ENCODE measurements around the gene PRKCH. TPM values are rescaled to one million over a fixed set of nuclear protein-coding genes. Genes with fewer than 3 reads are reported as not detected.

Gene PRKCH
- total RNA-seq, 2 donors from 2014 or later = 24.6 to 73.6 TPM

DNA sequence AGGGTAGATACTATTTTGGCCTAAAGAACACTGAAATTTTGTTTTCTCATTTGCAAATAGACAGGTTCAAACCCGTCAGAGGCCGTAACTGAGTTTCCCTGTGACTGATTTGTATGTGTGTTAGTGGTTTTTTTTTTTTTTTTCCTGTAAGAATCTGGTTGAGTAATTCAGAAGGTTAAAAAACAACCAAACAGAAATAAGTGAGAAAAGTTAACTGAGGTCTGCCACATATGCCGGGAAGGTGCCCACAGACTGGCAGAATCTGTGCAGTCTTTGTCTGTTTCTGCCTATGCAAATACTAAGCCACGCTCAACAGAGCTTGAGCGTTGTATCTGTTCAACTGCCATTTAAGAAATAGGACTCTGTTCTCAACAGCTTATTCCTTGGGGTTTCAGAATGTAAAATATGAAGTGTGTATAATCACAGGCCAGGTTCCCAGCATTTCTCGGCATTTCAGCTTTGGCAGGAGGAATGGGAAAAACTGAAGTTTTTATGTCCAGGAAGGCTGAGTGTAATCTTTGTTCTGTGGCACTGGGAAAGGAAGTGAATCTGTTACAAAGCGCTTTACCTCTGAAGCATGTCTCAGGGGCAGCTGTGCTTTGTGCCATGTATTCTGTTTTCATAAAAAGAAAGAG lies 181.9 kb downstream of the PRKCH start:
- peak overlapping the region; percentile 50 to 77 for H3K27ac ChIP-seq
- peak; percentile 29 for ATAC-seq (ENCODE audit: insufficient number of reproducible peaks, low FRiP score, low read depth)
- DNase-seq (ENCODE audit: low spot score) = no peak
- TF ChIP-seq, protein P1, sequence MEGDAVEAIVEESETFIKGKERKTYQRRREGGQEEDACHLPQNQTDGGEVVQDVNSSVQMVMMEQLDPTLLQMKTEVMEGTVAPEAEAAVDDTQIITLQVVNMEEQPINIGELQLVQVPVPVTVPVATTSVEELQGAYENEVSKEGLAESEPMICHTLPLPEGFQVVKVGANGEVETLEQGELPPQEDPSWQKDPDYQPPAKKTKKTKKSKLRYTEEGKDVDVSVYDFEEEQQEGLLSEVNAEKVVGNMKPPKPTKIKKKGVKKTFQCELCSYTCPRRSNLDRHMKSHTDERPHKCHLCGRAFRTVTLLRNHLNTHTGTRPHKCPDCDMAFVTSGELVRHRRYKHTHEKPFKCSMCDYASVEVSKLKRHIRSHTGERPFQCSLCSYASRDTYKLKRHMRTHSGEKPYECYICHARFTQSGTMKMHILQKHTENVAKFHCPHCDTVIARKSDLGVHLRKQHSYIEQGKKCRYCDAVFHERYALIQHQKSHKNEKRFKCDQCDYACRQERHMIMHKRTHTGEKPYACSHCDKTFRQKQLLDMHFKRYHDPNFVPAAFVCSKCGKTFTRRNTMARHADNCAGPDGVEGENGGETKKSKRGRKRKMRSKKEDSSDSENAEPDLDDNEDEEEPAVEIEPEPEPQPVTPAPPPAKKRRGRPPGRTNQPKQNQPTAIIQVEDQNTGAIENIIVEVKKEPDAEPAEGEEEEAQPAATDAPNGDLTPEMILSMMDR (IDR thresholded peaks at IDR 0.05) = no peak
- peaks cover 32 to 53% of the 10 kb centered on the region in 2 donors for H3K4me1 ChIP-seq (ENCODE audit: control insufficient read depth in 1 of 2, low read depth in 2 of 2)
- no peaks in the 10 kb centered on the region for H3K27me3 ChIP-seq (replicated peaks; ENCODE audit: insufficient read depth)
- H3K9me3 ChIP-seq = no peaks in the 10 kb centered on the region
- no peaks in the 10 kb centered on the region for H3K36me3 ChIP-seq
- peak overlapping the region; percentile 41 for H3K4me3 ChIP-seq

DNA sequence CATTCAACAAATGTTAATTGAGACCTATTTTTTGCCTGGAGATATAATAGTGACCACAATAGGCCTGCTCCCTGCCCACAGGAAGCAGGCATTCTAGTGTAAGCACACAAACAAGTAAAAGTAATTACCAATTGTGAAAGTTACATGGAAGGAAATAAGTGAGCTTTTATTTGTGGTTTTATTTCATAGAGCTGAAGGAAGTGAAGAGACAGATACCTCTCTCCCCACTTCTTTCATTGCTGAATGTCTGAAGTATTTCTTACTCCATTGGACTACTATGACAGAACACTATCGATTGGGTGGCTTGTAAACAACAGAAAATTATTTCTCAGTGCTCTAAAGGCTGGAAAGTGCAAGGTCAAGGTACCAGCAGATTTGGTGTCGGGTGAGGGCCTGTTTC lies 183.5 kb downstream of the PRKCH start:
- peaks cover 21 to 38% of the 10 kb centered on the region in 2 donors for H3K4me1 ChIP-seq (ENCODE audit: control insufficient read depth in 1 of 2, low read depth in 2 of 2)
- no peaks in the 10 kb centered on the region for H3K9me3 ChIP-seq
- no peak overlapping the region for H3K4me3 ChIP-seq
- ATAC-seq (ENCODE audit: insufficient number of reproducible peaks, low FRiP score, low read depth) = no peak
- H3K36me3 ChIP-seq = no peaks in the 10 kb centered on the region
- no peaks in the 10 kb centered on the region for H3K27me3 ChIP-seq (replicated peaks; ENCODE audit: insufficient read depth)
- no peak for DNase-seq (ENCODE audit: low spot score)
- TF ChIP-seq, protein P1 (IDR thresholded peaks at IDR 0.05) = no peak
- peak overlapping the region in 1 of 2 donors; percentile 77 for H3K27ac ChIP-seq

DNA sequence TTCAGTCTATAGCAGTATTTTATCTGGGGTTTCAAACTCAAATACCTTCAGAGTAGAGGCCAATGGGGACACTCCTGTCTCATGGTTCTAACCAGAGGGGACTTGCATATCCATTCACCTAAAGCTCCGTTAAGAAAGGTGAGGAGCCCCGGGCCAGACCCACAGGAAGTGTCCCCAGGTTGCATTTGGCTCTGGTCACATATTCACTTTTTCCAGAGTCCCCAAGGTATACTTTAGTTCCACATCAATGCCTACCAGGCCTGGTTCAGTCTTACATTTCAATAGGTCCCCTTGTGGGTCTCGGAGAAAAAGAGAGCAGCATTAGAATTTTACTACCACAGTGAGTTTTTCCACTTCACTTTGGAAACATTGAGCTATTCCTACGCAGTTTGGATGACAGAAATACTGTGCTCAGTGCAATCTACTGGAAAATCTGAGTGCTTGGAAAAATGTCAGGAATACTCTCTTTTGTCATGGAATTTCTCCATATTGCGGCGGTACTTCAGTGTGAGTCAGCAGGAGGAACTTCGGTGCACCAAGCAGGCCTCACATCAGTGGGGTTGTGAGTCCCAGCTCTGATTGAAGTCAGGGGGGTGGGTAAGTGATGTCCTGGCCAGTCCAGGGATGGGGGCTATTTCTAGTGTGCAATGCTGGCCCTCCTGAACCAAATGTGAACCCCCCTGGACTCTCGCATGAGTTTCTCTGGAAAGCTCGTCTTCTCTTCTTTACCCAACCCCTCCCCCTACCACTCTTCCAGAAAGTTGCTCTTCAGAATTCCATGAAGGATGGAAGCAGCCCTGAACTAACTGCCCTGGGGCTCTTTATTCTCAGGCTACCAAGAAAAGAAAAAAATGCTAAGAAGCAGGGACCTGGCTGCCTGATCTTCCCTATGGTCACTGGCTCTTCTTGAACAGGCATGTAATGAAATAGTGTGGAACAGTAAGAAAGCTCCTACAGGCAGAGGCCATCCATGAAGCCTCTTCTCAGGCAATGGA lies 184.7 kb downstream of the PRKCH start:
- peak overlapping the region; percentile 77 to 82 for H3K27ac ChIP-seq
- no peaks in the 10 kb centered on the region for H3K27me3 ChIP-seq (replicated peaks; ENCODE audit: insufficient read depth)

DNA sequence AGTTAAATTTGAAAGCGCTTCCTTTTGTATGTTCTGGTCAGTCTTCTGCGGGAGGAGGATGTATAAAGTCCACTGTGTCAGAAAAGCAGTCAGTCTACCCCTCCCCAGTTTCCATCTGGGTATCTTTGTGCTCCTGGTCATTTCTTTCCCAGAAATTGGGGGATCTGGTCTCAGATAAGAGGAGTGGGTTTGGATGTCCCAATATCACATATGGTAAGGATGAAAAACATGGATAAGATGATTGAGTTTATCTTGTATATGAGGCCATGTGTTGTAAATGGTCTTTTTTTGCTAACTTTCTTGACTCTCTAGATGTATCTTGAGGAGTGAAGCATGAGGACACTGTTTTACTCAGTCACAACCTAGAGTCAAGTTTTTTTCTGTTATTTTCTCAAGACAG lies 187.1 kb downstream of the PRKCH start:
- peaks cover 13 to 23% of the 10 kb centered on the region in 2 donors for H3K4me1 ChIP-seq (ENCODE audit: control insufficient read depth in 1 of 2, low read depth in 2 of 2)
- H3K27ac ChIP-seq = no peak overlapping the region
- H3K27me3 ChIP-seq (replicated peaks; ENCODE audit: insufficient read depth) = no peaks in the 10 kb centered on the region
- no peak for DNase-seq (ENCODE audit: low spot score)
- TF ChIP-seq, protein P1 (IDR thresholded peaks at IDR 0.05) = no peak
- H3K4me3 ChIP-seq = no peak overlapping the region
- no peaks in the 10 kb centered on the region for H3K36me3 ChIP-seq
- no peak for ATAC-seq (ENCODE audit: insufficient number of reproducible peaks, low FRiP score, low read depth)
- no peaks in the 10 kb centered on the region for H3K9me3 ChIP-seq

More for the DNA sequence above, 184.7 kb downstream of the PRKCH start:
- Histone ChIP-seq H3K9me3 (no peaks in the 10 kb centered on the region), H3K4me1 (ENCODE audit: control insufficient read depth in 1 of 2, low read depth in 2 of 2) (peaks cover 21 to 38% of the 10 kb centered on the region in 2 donors), H3K4me3 (no peak overlapping the region), H3K36me3 (no peaks in the 10 kb centered on the region)
- ATAC-seq (ENCODE audit: insufficient number of reproducible peaks, low FRiP score, low read depth) (peak; percentile 42), DNase-seq (ENCODE audit: low spot score) (no peak)
- TF ChIP-seq, protein P1 (IDR thresholded peaks at IDR 0.05) = no peak

Data from thoracic aorta (tissue), 2 donors.